H1 (cell line): ENCODE data around the gene DPYSL4. TPM values are rescaled to one million over a fixed set of nuclear protein-coding genes. Genes with fewer than 3 reads are reported as not detected.
A peak's percentile ranks its signal among the peaks of the same experiment; 100 is the strongest.

Experiments
- CTCF ChIA-PET: fragments of 300-600 bp; sonication (Branson Sonifier 250); formaldehyde crosslinking; loops from one replicate; lab custom pipeline; 2021; ENCODE audit not compliant: partially characterized antibody; lab: Charles Lee
- POLR2A ChIA-PET: fragments of 300-600 bp; sonication (Branson Sonifier 250); formaldehyde crosslinking; loops from one replicate; lab custom pipeline; 2021; ENCODE audit warnings: inconsistent platforms; ENCODE audit not compliant: partially characterized antibody; lab: Charles Lee
- DNase-seq, 2 experiments: peaks; one replicate each; pipeline versions ENCODE4 v3.0.0 to v3.0.0-alpha.2; 2010 to 2022; ENCODE audit warnings: low spot score in 2 of 2, low read depth in 1 of 2, mixed read lengths in 1 of 2
- FAIRE-seq: peaks from 2 replicates; lab custom pipeline; 2011; peaks lifted over from hg19 to GRCh38; lab: Jason Lieb, UNC
- H2AFZ ChIP-seq: 2 replicates; pipeline ENCODE4 v1.8.1; 2012; ENCODE audit warnings: low read length, inconsistent platforms
- H2AK5ac ChIP-seq: 2 replicates; pipeline ENCODE4 v1.6.1; 2013; ENCODE audit warnings: low read depth, low read length
- H2BK120ac ChIP-seq: replicated peaks from 2 replicates; pipeline ENCODE3; 2013; ENCODE audit warnings: low read depth, low read length, inconsistent platforms
- H2BK12ac ChIP-seq: 2 replicates; pipeline ENCODE4 v1.6.1; 2013; ENCODE audit warnings: low read depth, low read length
- H2BK15ac ChIP-seq: 2 replicates; pipeline ENCODE4 v1.6.1; 2013; ENCODE audit warnings: low read length
- H2BK20ac ChIP-seq: 2 replicates; pipeline ENCODE4 v1.6.1; 2013; ENCODE audit warnings: low read length
- H2BK5ac ChIP-seq: 2 replicates; pipeline ENCODE4 v1.6.1; 2013; ENCODE audit warnings: low read depth, low read length
- H3K14ac ChIP-seq: 2 replicates; pipeline ENCODE4 v1.6.1; 2013; ENCODE audit warnings: inconsistent platforms; ENCODE audit not compliant: insufficient read length
- H3K18ac ChIP-seq: 2 replicates; pipeline ENCODE4 v1.6.1; 2013; ENCODE audit warnings: low read length; ENCODE audit errors: extremely low read depth
- H3K23ac ChIP-seq: 2 replicates; pipeline ENCODE4 v1.6.1; 2013; ENCODE audit warnings: inconsistent platforms; ENCODE audit not compliant: insufficient read length
- H3K23me2 ChIP-seq: 2 replicates; pipeline ENCODE4 v1.6.1; 2013; ENCODE audit warnings: low read depth, low read length
- H3K27ac ChIP-seq: 2 replicates; pipeline ENCODE4 v1.6.1; 2011; ENCODE audit warnings: low read depth, low read length, inconsistent platforms
- H3K27me3 ChIP-seq, 4 experiments: replicated peaks in 1 of 4; 1 replicate in 1 of 4; 2 replicates in 3 of 4; pipeline versions ENCODE4 v1.6.1 to v1.8.1; 2011 to 2013; ENCODE audit warnings: low read length in 3 of 4, mild to moderate bottlenecking in 3 of 4, inconsistent platforms in 2 of 4, mixed read lengths in 2 of 4, moderate library complexity in 1 of 4; ENCODE audit not compliant: control insufficient read depth in 3 of 4, insufficient read depth in 3 of 4; ENCODE audit errors: extremely low read depth in 1 of 4
- H3K36me3 ChIP-seq, 4 experiments: 2 replicates each; pipeline versions ENCODE4 v1.6.1 to v1.8.1; 2011 to 2013; ENCODE audit warnings: mild to moderate bottlenecking in 4 of 4, low read length in 3 of 4, moderate library complexity in 2 of 4, control low read depth in 1 of 4, inconsistent platforms in 1 of 4; ENCODE audit not compliant: insufficient read depth in 4 of 4, control insufficient read depth in 2 of 4
- H3K4ac ChIP-seq: replicated peaks from 2 replicates; pipeline ENCODE3; 2013; ENCODE audit warnings: low read length, low read depth, mixed read lengths, inconsistent platforms; ENCODE audit not compliant: insufficient read length
- H3K4me1 ChIP-seq, 4 experiments: replicated peaks in 1 of 4; 1 replicate in 1 of 4; 2 replicates in 3 of 4; pipeline versions ENCODE4 v1.6.1 to v1.8.1; 2011 to 2013; ENCODE audit warnings: low read length in 3 of 4, inconsistent platforms in 2 of 4, mixed read lengths in 1 of 4; ENCODE audit not compliant: insufficient read depth in 4 of 4, control insufficient read depth in 3 of 4
- H3K4me2 ChIP-seq, 2 experiments: 2 replicates each; pipeline versions ENCODE4 v1.6.1 to v1.8.1; 2011 to 2013; ENCODE audit warnings: low read depth in 2 of 2, low read length in 2 of 2, control low read depth in 1 of 2, inconsistent platforms in 1 of 2, mild to moderate bottlenecking in 1 of 2; ENCODE audit not compliant: insufficient read depth in 1 of 2
- H3K4me3 ChIP-seq, 4 experiments: fragments of 200-600, 300-600 bp in 1 of 4; sonication (generic), shearing (Covaris generic), sonication (Bioruptor Twin) in 1 of 4; 2 replicates each; pipeline versions ENCODE4 v1.5.1 to v1.8.1; 2011 to 2016; ENCODE audit warnings: low read length in 4 of 4, low read depth in 3 of 4, control low read depth in 2 of 4, inconsistent platforms in 2 of 4, mild to moderate bottlenecking in 2 of 4, mixed read lengths in 1 of 4, moderate library complexity in 1 of 4; ENCODE audit not compliant: insufficient read depth in 2 of 4; ENCODE audit errors: extremely low read depth in 1 of 4
- H3K56ac ChIP-seq: replicated peaks from 2 replicates; pipeline ENCODE3; 2013; ENCODE audit warnings: low read depth, mild to moderate bottlenecking, mixed read lengths, low read length, inconsistent platforms; ENCODE audit not compliant: insufficient read length
- H3K79me1 ChIP-seq: 2 replicates; pipeline ENCODE4 v1.6.1; 2013; ENCODE audit warnings: low read depth, low read length, control low read depth
- H3K79me2 ChIP-seq, 2 experiments: 2 replicates each; pipeline versions ENCODE4 v1.6.1 to v1.8.1; 2012 to 2013; ENCODE audit warnings: low read length in 2 of 2, mild to moderate bottlenecking in 2 of 2, inconsistent platforms in 1 of 2; ENCODE audit not compliant: insufficient read depth in 2 of 2, control insufficient read depth in 1 of 2
- H3K9ac ChIP-seq, 4 experiments: replicated peaks in 1 of 4; 1 replicate in 1 of 4; 2 replicates in 3 of 4; pipeline versions ENCODE4 v1.6.1 to v1.8.1; 2011 to 2013; ENCODE audit warnings: low read depth in 3 of 4, low read length in 3 of 4, control low read depth in 2 of 4, mild to moderate bottlenecking in 2 of 4, moderate library complexity in 2 of 4, inconsistent platforms in 1 of 4; ENCODE audit errors: extremely low read depth in 1 of 4
- H3K9me3 ChIP-seq, 2 experiments: 2 replicates each; pipeline versions ENCODE4 v1.6.1 to v1.8.1; 2012 to 2013; ENCODE audit warnings: mild to moderate bottlenecking in 2 of 2, moderate library complexity in 2 of 2, control low read depth in 1 of 2, inconsistent platforms in 1 of 2, low read depth in 1 of 2, low read length in 1 of 2, mixed read lengths in 1 of 2; ENCODE audit not compliant: insufficient read depth in 2 of 2
- H4K20me1 ChIP-seq, 2 experiments: replicated peaks in 1 of 2; 2 replicates each; pipeline versions ENCODE3 to v1.8.1; 2011 to 2013; ENCODE audit warnings: inconsistent platforms in 2 of 2, low read length in 2 of 2, mild to moderate bottlenecking in 1 of 2; ENCODE audit not compliant: insufficient read depth in 2 of 2, control insufficient read depth in 1 of 2
- H4K5ac ChIP-seq: 2 replicates; pipeline ENCODE4 v1.6.1; 2013; ENCODE audit warnings: low read length, low read depth, mixed read lengths, inconsistent platforms; ENCODE audit not compliant: insufficient read length
- H4K8ac ChIP-seq: 2 replicates; pipeline ENCODE4 v1.8.0; 2013; ENCODE audit warnings: mild to moderate bottlenecking, moderate library complexity, low read length, inconsistent platforms; ENCODE audit not compliant: insufficient read depth; ENCODE audit errors: extremely low read depth
- H4K91ac ChIP-seq: replicated peaks from 2 replicates; pipeline ENCODE3; 2013; ENCODE audit warnings: low read length, mixed read lengths, inconsistent platforms; ENCODE audit not compliant: insufficient read length
- NRF1 ChIP-seq: IDR thresholded peaks from 2 replicates; pipeline ENCODE4 v1.6.1; 2011; ENCODE audit warnings: mild to moderate bottlenecking, low read depth, low read length, improper control_type of control experiment
- SIN3A ChIP-seq, 2 experiments: IDR thresholded peaks in 1 of 2; conservative IDR thresholded peaks in 1 of 2; 2 replicates each; pipeline ENCODE4 v1.6.1; 2011 to 2012; ENCODE audit warnings: low read length in 2 of 2, improper control_type of control experiment in 1 of 2, low read depth in 1 of 2, mild to moderate bottlenecking in 1 of 2
- WGBS, 2 experiments: shearing (Covaris generic) in 1 of 2; methylation state at CpG; one replicate each; pipeline versions ENCODE4 v1.1.6 to v1.1.7; 2013 to 2015; ENCODE audit warnings: low lambda C conversion rate in 2 of 2, mixed read lengths in 2 of 2, inconsistent platforms in 1 of 2, low coverage in 1 of 2, missing lambda C conversion rate in 1 of 2; ENCODE audit not compliant: insufficient replicate concordance in 2 of 2, insufficient coverage in 1 of 2, insufficient read length in 1 of 2; ENCODE audit errors: extremely low coverage in 1 of 2, missing lambda C conversion rate in 1 of 2; 5-methylcytosine and 5-hydroxymethylcytosine counted together
- polyA plus RNA-seq, 7 experiments: library from polyadenylated mRNA; depleted of rRNA in 3 of 7; stranded (reverse) in 5 of 7; unstranded in 2 of 7; fragments of >200 nt in 5 of 7; fragments of 200-250 nt in 2 of 7; gene quantifications; 1 replicate in 5 of 7; 2 replicates in 1 of 7; 4 replicates in 1 of 7; pipeline versions ENCODE4 v1.2.1 to v1.2.3, GENCODE V29; 2011 to 2013; ENCODE audit warnings: missing spikeins in 2 of 7, mixed read lengths in 2 of 7
- total RNA-seq: library from RNA; stranded (reverse); fragmentation: NEBNext Ultra II Directional; extraction: Animal tissue kit (Norgen Biotek cat#: 25700); gene quantifications from 2 replicates; pipeline ENCODE4 v1.2.1, GENCODE V29; 2021

Gene DPYSL4
- total and polyA plus RNA-seq, 2 of the 8 experiments (the other 6 are each of a cell fraction or from before 2014, with no cell fraction given): 12.9 to 15.2 TPM

GRCh38 chr10:132248455-132249225 lies 61.9 kb downstream of the DPYSL4 start:
- Histone ChIP-seq H2BK5ac (no peak overlapping the region), H3K4me3 (peak overlapping the region; percentile 23 to 60 (median 43)), H2BK15ac (no peak overlapping the region), H3K14ac (no peak overlapping the region), H2BK12ac (no peak overlapping the region), H3K79me2 (no peaks in the 10 kb centered on the region), H4K20me1 (peaks cover 0 to 1% of the 10 kb centered on the region in 2 experiments), H2AK5ac (no peak overlapping the region), H3K79me1 (no peaks in the 10 kb centered on the region), H4K91ac (peak overlapping the region; percentile 91), H3K9me3 (no peaks in the 10 kb centered on the region), H3K27me3 (no peaks in the 10 kb centered on the region; a peak in 1 of 7 replicates), H3K4me1 (peaks cover 0 to 8% (median 5%) of the 10 kb centered on the region in 4 experiments; a peak in 4 of 7 replicates), H3K4me2 (peak overlapping the region; percentile 65 to 73), H4K5ac (no peak overlapping the region), H3K18ac (no peak overlapping the region), H3K4ac (no peak overlapping the region), H3K36me3 (no peaks in the 10 kb centered on the region), H3K56ac (peak overlapping the region; percentile 54), H3K9ac (no peak overlapping the region; a peak in 1 of 7 replicates), H2BK20ac (no peak overlapping the region), H3K23me2 (peaks cover 2% of the 10 kb centered on the region; the same call in 1 of the 2 replicates), H3K27ac (no peak overlapping the region), H4K8ac (peak overlapping the region; percentile 29; the same call in 1 of the 2 replicates), H3K23ac (no peak overlapping the region), H2BK120ac (no peak overlapping the region), H2AFZ (peak overlapping the region; percentile 93)
- WGBS, 2 experiments: 61% methylated on average over 23 of the region's 38 CpGs; no CpG with 5 or more reads in 1 of the 2 experiments
- TF ChIP-seq SIN3A (conservative IDR thresholded peaks at IDR 0.05 in 1 of 2, IDR thresholded peaks at IDR 0.05 in 1 of 2; ENCODE audit: low read depth in 1 of 2, low read length in 2 of 2) (no peak), NRF1 (peak; percentile 47)
- FAIRE-seq: no peak
- ChIA-PET CTCF (interaction anchor here (1.2 to 1.7 kb wide), 9 partner anchors 13 to 112 kb away, joined by 3 to 5 read pairs (median 3); no protein-coding TSS in a partner anchor), POLR2A (interaction anchor here (0.8 kb wide), 1 partner anchor 9 kb away, joined by 3 read pairs; no protein-coding TSS in a partner anchor)
- DNase-seq: peak in 1 of 2 experiments; percentile 87
